ENCODE data around the gene ACER3. TPM values are rescaled to one million over a fixed set of nuclear protein-coding genes. Genes with fewer than 3 reads are reported as not detected.
A peak's percentile ranks its signal among the peaks of the same experiment; 100 is the strongest.

Gene ACER3
- total and polyA plus RNA-seq, 8 donors = 2.1 to 25.9 (median 8.5) TPM

- no peaks in the 10 kb centered on the region for H3K36me3 ChIP-seq
- H3K27me3 ChIP-seq = no peaks in the 10 kb centered on the region
- no peak for TF ChIP-seq POLR2A (IDR thresholded peaks at IDR 0.05)
- TF ChIP-seq EP300 (IDR thresholded peaks at IDR 0.05) = no peak
- no peak for TF ChIP-seq POLR2AphosphoS5 (IDR thresholded peaks at IDR 0.05)
- TF ChIP-seq CTCF (IDR thresholded peaks at IDR 0.05) = no peak
- 76 to 91% (median 82%) methylated on average over 7 of the region's 7 CpGs for WGBS, 5 donors
- peak overlapping the region in 3 of 4 donors; percentile 73 to 81 (median 76) for H3K4me3 ChIP-seq
- peak overlapping the region; percentile 2 to 95 (median 91) for H3K27ac ChIP-seq
- no peaks in the 10 kb centered on the region for H3K9me3 ChIP-seq
- DNase-seq = no peak
- intact Hi-C loops (cut with DNase I; ENCODE audit: low total_unique reads) = no loop called here
- peaks cover 35 to 77% (median 70%) of the 10 kb centered on the region in 4 donors for H3K4me1 ChIP-seq
Measured at GRCh38 chr11:77068457-77069335, 208.0 kb downstream of the ACER3 start.

GRCh38 chr11:77069336-77069968, 208.7 kb downstream of the ACER3 start:
- intact Hi-C loops (cut with DNase I; ENCODE audit: low total_unique reads) = no loop called here
- peaks cover 43 to 84% (median 78%) of the 10 kb centered on the region in 4 donors for H3K4me1 ChIP-seq

GRCh38 chr11:77069969-77070582, 209.4 kb downstream of the ACER3 start:
- DNase-seq = peak in 1 of 2 donors; percentile 24
- Histone ChIP-seq H3K4me1 (peaks cover 49 to 90% (median 84%) of the 10 kb centered on the region in 4 donors), H3K4me3 (no peak overlapping the region), H3K27ac (peak overlapping the region; percentile 25 to 95 (median 88)), H3K36me3 (no peaks in the 10 kb centered on the region), H3K9me3 (no peaks in the 10 kb centered on the region), H3K27me3 (no peaks in the 10 kb centered on the region)
- WGBS, 5 donors = 86 to 91% (median 88%) methylated on average over 5 to 8 of the region's 8 CpGs
- intact Hi-C loops (cut with DNase I; ENCODE audit: low total_unique reads) = no loop called here
- TF ChIP-seq EP300 (IDR thresholded peaks at IDR 0.05) = no peak
- TF ChIP-seq POLR2AphosphoS5 (IDR thresholded peaks at IDR 0.05) = no peak
- no peak for TF ChIP-seq POLR2A (IDR thresholded peaks at IDR 0.05)
- TF ChIP-seq CTCF (IDR thresholded peaks at IDR 0.05) = no peak

More at GRCh38 chr11:77069336-77069968, 208.7 kb downstream of the ACER3 start:
- peak overlapping the region in 1 of 4 donors; percentile 81 for H3K4me3 ChIP-seq
- H3K36me3 ChIP-seq = no peaks in the 10 kb centered on the region
- H3K27ac ChIP-seq = peak overlapping the region in 3 of 5 donors; percentile 88 to 95 (median 94)
- H3K27me3 ChIP-seq = no peaks in the 10 kb centered on the region
- H3K9me3 ChIP-seq = no peaks in the 10 kb centered on the region
- no peak for DNase-seq
- no peak for TF ChIP-seq EP300 (IDR thresholded peaks at IDR 0.05)
- no peak for TF ChIP-seq CTCF (IDR thresholded peaks at IDR 0.05)
- TF ChIP-seq POLR2A (IDR thresholded peaks at IDR 0.05) = no peak
- no peak for TF ChIP-seq POLR2AphosphoS5 (IDR thresholded peaks at IDR 0.05)
- WGBS, 5 donors = 67 to 81% (median 74%) methylated on average over 6 of the region's 6 CpGs

GRCh38 chr11:77071077-77071476, 210.4 kb downstream of the ACER3 start:
- H3K36me3 ChIP-seq = no peaks in the 10 kb centered on the region
- no peaks in the 10 kb centered on the region for H3K27me3 ChIP-seq
- H3K4me1 ChIP-seq = peaks cover 53 to 90% (median 85%) of the 10 kb centered on the region in 4 donors
- peak overlapping the region; percentile 22 to 94 (median 86) for H3K27ac ChIP-seq
- TF ChIP-seq POLR2AphosphoS5 (IDR thresholded peaks at IDR 0.05) (no peak), POLR2A (IDR thresholded peaks at IDR 0.05) (no peak), EP300 (IDR thresholded peaks at IDR 0.05) (no peak), CTCF (IDR thresholded peaks at IDR 0.05) (no peak)
- no peak overlapping the region for H3K4me3 ChIP-seq
- DNase-seq = no peak
- no peaks in the 10 kb centered on the region for H3K9me3 ChIP-seq
- WGBS, 5 donors = 80 to 90% (median 89%) methylated on average over 7 of the region's 7 CpGs
- intact Hi-C loops (cut with DNase I; ENCODE audit: low total_unique reads) = no loop called here
